Mesodermal cell (in vitro differentiated cells): Measurements from ENCODE around the gene SHISA9.

ENCODE experiments used
- H3K27ac ChIP-seq: 2 replicates; pipeline ENCODE4 v1.7.0; 2013; ENCODE audit warnings: mild to moderate bottlenecking, low read depth, low read length, moderate library complexity; ENCODE audit not compliant: severe bottlenecking
- H3K36me3 ChIP-seq: 2 replicates; pipeline ENCODE4 v1.7.1; 2013; ENCODE audit warnings: mild to moderate bottlenecking, low read length, moderate library complexity; ENCODE audit not compliant: control insufficient read depth, insufficient read depth
- H3K4me1 ChIP-seq: one replicate; pipeline ENCODE4 v1.7.1; 2013; ENCODE audit warnings: mild to moderate bottlenecking, low read length; ENCODE audit not compliant: insufficient read depth, control insufficient read depth, poor library complexity, severe bottlenecking
- H3K4me3 ChIP-seq: 2 replicates; pipeline ENCODE4 v1.7.0; 2013; ENCODE audit warnings: low read length, control low read depth, mild to moderate bottlenecking; ENCODE audit not compliant: insufficient read depth, poor library complexity, severe bottlenecking; ENCODE audit errors: extremely low read depth
- H3K9me3 ChIP-seq: 2 replicates; pipeline ENCODE4 v1.7.1; 2013; ENCODE audit warnings: mild to moderate bottlenecking, low read length, moderate library complexity; ENCODE audit not compliant: control insufficient read depth
- WGBS, 2 experiments: methylation state at CpG; one replicate each; pipeline ENCODE4 v1.1.5; 2013; ENCODE audit warnings: missing lambda C conversion rate in 2 of 2; ENCODE audit not compliant: insufficient coverage in 2 of 2; 5-methylcytosine and 5-hydroxymethylcytosine counted together

The SHISA9 gene

DNA sequence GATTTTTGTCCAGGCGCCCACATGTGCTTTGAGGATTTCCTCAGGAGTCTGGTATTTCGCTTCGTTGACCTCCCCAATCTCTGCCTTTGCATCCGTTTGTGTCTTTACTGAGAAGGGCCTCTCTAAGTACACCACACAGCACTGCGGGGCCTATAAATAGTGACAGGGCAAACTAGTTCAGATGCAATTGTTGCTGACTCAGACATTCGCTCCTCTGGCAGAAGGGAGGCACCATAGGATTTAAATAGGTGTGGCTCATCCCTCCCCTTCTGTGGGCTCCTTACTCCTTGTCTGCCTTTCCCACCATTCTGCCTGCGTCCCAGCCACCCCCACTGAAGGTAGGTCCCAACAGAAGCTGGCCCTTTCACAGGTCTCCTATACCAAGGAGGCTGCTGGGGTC is 192.3 kb downstream of the SHISA9 start:
- 67 to 74% methylated on average over 5 to 6 of the region's 7 CpGs for WGBS, 2 experiments
- Histone ChIP-seq H3K36me3 (no peaks in the 10 kb centered on the region), H3K27ac (peak overlapping the region; percentile 16), H3K9me3 (no peaks in the 10 kb centered on the region), H3K4me1 (peaks cover 4% of the 10 kb centered on the region), H3K4me3 (no peak overlapping the region)

DNA sequence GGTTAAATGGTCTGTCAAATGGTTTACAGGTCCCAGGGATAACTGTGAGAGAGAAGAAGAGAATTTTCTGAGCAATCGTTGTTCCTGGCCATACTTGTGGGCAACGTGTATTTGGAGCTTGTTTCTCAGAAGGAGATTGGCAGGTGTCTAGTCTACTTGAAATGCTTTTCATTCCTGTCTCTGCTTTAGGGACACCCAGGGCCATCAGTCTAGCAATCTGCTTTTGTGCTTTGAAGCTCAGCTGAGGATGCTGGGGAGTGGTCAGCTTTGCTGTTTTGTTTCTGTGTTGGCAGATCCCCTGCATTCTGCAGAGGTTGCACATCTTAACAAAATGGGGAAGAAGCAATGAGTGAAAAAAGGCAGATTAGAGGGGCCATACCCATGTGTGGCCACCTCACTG is 193.7 kb downstream of the SHISA9 start:
- Histone ChIP-seq H3K9me3 (no peaks in the 10 kb centered on the region), H3K4me3 (no peak overlapping the region), H3K4me1 (peaks cover 4% of the 10 kb centered on the region), H3K36me3 (no peaks in the 10 kb centered on the region), H3K27ac (no peak overlapping the region)
- 75 to 100% methylated on average over 2 of the region's 2 CpGs for WGBS, 2 experiments

DNA sequence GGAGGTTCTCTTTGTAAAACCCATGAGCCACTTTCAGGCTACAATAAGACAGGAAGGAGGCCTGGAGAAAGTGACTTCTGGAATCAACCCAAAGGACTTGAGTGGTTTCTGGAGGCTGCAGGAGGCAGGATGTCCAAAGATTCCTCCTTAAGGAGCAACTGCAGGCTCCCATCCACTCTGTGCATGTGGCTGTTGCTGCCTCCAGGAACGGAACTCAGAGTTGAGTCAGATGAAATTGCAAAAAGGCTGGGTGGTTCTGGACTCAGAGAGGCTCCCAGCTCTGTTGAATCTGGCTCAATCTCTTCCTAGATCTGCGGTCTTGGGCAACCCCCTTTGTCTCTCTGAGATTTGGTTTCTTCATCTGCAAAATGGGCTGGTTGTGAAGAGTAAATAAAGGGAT is 197.1 kb downstream of the SHISA9 start:
- H3K4me3 ChIP-seq = no peak overlapping the region
- no peak overlapping the region for H3K27ac ChIP-seq
- H3K9me3 ChIP-seq = no peaks in the 10 kb centered on the region
- H3K36me3 ChIP-seq = no peaks in the 10 kb centered on the region
- WGBS, 2 experiments = 84 to 91% methylated on average over 2 of the region's 2 CpGs
- peaks cover 4% of the 10 kb centered on the region for H3K4me1 ChIP-seq

DNA sequence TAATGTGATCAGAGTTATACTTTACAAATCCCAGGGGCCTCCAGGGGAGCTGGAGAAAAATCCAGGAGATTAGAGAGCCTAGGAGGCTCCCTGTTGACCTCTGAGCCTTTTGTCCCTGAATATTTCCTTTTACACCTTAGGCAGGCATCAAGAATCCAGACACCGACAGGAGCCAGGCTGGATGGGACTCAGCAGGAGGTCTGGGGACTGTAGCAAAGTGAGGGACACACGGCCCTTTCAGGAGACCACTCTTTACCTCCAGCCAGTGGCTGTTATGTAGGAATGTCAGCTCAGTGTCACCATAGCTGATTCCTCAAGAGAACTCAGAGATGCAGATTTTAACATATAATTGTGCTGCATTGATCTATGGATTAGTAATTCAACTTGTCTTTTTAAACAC is 198.4 kb downstream of the SHISA9 start:
- no peaks in the 10 kb centered on the region for H3K9me3 ChIP-seq
- 0 to 50% methylated on average over 1 of the region's 2 CpGs for WGBS, 2 experiments
- H3K4me1 ChIP-seq = no peaks in the 10 kb centered on the region
- no peaks in the 10 kb centered on the region for H3K36me3 ChIP-seq
- no peak overlapping the region for H3K4me3 ChIP-seq
- no peak overlapping the region for H3K27ac ChIP-seq

DNA sequence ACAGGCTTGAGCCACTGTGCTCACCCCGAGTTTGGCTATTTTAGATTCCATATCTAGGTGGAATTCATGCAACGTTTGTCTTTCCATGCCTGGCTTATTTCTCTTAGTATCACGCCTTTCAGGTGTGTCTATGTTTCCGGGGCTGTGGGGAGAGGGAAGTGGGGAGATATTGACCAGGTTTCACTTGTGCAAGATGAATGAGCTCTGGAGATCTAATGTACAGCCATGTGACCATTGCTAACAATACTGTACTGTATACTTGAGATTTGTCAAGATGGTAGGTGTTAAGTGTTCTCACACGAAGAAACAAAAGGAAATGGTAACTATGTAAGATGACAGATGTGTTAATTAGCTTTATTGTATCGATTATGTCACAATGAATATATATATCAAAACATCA is 199.6 kb downstream of the SHISA9 start:
- H3K4me1 ChIP-seq = no peaks in the 10 kb centered on the region
- WGBS, 2 experiments = 74 to 86% methylated on average over 2 to 4 of the region's 6 CpGs
- H3K4me3 ChIP-seq = no peak overlapping the region
- no peak overlapping the region for H3K27ac ChIP-seq
- no peaks in the 10 kb centered on the region for H3K9me3 ChIP-seq
- no peaks in the 10 kb centered on the region for H3K36me3 ChIP-seq

DNA sequence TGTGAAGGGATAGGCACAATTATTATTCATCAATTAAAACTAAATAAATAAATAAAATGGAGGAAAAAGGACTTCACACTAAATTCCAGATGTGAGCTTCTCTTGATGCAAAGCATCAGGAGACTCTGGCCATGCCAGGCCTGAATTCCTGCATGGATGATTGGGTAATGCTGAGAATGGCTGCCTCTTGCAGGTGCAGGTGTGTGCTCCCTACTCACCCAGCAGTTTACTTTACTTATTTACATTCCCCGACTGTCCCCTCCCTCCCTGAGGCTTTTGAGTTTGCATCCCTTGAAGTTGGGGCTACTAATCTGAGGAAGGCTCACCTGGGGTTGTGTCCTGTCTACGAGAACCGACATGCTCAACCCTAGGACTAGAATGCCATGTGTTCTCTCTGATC is 200.4 kb downstream of the SHISA9 start:
- WGBS, 2 experiments = 90% methylated on average over 2 of the region's 3 CpGs; no CpG with 5 or more reads in 1 of the 2 experiments
- Histone ChIP-seq H3K4me3 (no peak overlapping the region), H3K36me3 (no peaks in the 10 kb centered on the region), H3K9me3 (no peaks in the 10 kb centered on the region), H3K27ac (no peak overlapping the region), H3K4me1 (no peaks in the 10 kb centered on the region)

DNA sequence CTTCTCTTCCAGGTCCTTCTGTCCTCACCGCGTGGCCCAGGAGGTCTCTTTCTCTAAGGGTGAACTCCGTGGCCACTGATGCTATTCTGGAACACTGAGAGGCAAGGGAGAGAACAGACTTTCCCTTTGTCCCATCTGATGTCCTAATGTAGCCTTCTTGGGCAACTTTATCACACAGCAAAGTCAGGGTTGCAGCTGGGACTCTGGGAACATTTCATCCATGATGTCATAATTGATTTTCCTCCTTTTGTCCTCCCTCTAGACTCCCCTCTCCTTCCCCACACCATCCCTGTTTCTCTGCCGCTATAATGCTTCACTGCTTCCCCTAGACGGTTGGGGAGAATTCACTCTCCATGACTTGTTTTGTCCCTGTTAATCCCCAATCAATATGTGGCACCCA is 201.0 kb downstream of the SHISA9 start:
- WGBS, 2 experiments = 82 to 88% methylated on average over 5 of the region's 5 CpGs
- Histone ChIP-seq H3K9me3 (no peaks in the 10 kb centered on the region), H3K4me1 (no peaks in the 10 kb centered on the region), H3K36me3 (no peaks in the 10 kb centered on the region), H3K27ac (no peak overlapping the region), H3K4me3 (no peak overlapping the region)

DNA sequence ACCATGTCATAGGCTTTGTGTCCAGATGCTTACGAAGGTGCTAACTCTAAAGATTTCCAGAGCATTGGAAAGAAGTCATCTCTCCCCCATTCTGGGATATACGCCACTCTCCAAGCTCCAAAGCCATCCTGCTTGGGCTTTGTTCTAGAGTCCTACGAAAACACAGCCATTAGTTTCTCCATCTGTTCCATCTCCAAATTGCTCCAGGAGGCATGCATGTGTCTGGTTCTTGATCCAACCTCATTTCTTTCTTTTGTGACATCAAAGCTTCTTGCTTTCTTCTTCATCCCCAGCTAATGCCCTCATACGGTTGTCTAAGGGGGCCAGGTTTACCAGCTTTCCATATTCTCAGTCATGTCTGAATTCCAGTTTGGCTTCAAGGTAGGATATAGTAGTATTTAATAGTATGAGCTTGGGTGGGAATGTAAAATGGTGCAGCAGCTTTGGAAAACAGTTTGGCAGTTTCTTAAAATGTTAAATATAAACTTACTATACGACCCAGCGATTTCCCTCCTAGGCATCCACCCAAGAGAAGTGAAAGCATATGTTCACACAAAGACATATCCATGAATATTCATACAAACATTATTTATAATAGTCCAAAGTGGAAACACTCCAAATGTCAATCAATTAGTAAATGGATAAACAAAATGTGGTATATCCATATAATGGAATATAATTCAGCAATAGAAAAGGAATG is 202.6 kb downstream of the SHISA9 start:
- H3K4me3 ChIP-seq = no peak overlapping the region
- no peaks in the 10 kb centered on the region for H3K36me3 ChIP-seq
- WGBS, 2 experiments = 81 to 98% methylated on average over 3 to 4 of the region's 6 CpGs
- no peak overlapping the region for H3K27ac ChIP-seq
- H3K4me1 ChIP-seq = peaks cover 7% of the 10 kb centered on the region
- no peaks in the 10 kb centered on the region for H3K9me3 ChIP-seq

DNA sequence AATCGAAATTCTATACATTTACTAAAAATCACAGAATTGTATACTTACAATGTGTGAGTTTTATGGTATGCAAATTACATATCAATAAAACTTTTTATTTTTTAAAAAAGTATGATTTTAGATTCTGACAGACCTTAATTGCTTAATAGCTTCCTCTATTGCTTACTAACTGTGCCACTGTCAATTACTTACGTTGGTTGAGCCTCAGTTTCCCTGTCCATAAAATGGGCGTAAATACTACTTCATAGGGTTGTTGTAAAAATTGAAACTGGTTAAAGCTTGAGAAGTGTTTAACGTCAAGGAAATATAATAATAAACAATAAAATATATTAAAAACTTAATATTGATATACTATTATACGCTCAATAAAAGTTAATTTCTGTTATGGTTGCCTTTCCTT is 203.4 kb downstream of the SHISA9 start:
- Histone ChIP-seq H3K27ac (no peak overlapping the region), H3K4me1 (peaks cover 7% of the 10 kb centered on the region), H3K4me3 (no peak overlapping the region), H3K36me3 (no peaks in the 10 kb centered on the region), H3K9me3 (no peaks in the 10 kb centered on the region)
- WGBS, 2 experiments = 100% methylated on average over 1 of the region's 5 CpGs; no CpG with 5 or more reads in 1 of the 2 experiments

DNA sequence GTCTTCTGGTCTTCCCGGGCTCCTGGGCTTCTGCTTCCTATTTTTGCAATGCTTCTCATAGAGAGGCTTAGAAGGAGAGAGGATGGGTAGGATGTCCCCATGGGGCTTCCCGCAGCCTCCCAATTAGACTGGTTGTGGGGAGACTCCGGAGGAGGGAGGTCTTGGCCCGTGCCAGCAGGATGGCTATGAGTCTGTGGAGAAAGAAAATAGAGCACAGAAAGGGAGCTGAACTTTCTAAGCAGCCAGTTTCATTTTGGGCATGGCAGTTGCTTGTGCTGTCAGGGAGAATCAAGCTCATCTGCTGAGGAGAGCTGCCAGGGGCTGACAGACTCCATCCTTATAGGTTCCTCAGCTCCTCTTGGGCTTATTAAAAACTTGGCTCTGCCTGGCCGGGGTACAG is 204.0 kb downstream of the SHISA9 start:
- H3K4me3 ChIP-seq = no peak overlapping the region
- peaks cover 7% of the 10 kb centered on the region for H3K4me1 ChIP-seq
- 90 to 97% methylated on average over 2 to 3 of the region's 5 CpGs for WGBS, 2 experiments
- no peak overlapping the region for H3K27ac ChIP-seq
- H3K36me3 ChIP-seq = no peaks in the 10 kb centered on the region
- no peaks in the 10 kb centered on the region for H3K9me3 ChIP-seq

DNA sequence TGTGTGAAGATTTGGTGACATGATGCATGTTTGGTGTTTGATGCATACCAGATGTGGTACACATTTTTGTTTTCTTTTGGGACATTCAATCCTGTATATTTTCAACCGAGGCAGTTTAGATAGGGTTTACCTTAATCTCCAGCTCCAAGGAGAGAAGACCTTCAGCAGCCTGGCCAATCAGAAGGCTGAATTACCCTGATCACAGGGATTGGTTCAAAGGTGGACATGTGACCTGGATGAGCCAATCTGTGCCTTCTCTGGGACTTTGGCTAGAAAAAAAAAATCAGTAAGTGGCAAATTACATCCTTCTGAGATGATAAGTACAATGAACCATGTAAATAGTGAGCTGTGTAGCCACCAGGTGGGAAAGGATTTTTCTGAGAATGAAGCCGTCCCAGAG is 205.1 kb downstream of the SHISA9 start:
- 90% methylated on average over 2 of the region's 2 CpGs; no CpG with 5 or more reads in 1 of the 2 experiments for WGBS, 2 experiments
- Histone ChIP-seq H3K9me3 (no peaks in the 10 kb centered on the region), H3K4me3 (no peak overlapping the region), H3K27ac (no peak overlapping the region), H3K4me1 (peaks cover 14% of the 10 kb centered on the region), H3K36me3 (no peaks in the 10 kb centered on the region)
